OCI-LY1 (cell line): ENCODE data around the gene DAO.

ENCODE experiments used
- EZH2 ChIP-seq: fragments of 200-600 bp; sonication (generic), shearing (Covaris generic); IDR thresholded peaks from 2 replicates; pipeline ENCODE4 v1.8.0; 2017; ENCODE audit warnings: borderline replicate concordance, mixed run types, mild to moderate bottlenecking, antibody characterized with exemption, low read length, moderate library complexity, mixed read lengths
- TF ChIP-seq, protein P1 (sequence below): fragments of 200-600 bp; sonication (generic), shearing (Covaris generic); IDR thresholded peaks from 2 replicates; pipeline ENCODE4 v1.5.1; 2017; ENCODE audit warnings: mild to moderate bottlenecking, antibody characterized with exemption, low read length, moderate library complexity, mixed read lengths

DNA sequence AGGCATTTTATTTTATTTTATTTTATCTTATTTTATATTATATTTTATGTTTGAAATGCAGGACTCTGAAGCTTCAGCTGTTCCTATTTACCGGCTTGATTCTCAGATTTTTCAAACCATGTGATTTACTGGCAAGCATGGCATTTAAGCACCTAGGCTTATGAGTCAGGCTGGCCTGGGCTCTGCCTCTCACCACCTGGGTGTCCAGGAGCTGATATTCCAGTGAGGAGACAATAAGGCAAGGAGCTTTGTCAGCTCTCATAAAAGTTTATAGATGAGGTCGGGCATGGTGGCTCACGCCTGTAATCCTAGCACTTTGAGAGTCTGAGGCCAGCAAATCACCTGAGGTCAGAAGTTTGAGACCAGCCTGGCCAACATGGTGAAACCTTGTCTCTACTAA is 2.1 kb downstream of the DAO start:
- TF ChIP-seq, protein P1, sequence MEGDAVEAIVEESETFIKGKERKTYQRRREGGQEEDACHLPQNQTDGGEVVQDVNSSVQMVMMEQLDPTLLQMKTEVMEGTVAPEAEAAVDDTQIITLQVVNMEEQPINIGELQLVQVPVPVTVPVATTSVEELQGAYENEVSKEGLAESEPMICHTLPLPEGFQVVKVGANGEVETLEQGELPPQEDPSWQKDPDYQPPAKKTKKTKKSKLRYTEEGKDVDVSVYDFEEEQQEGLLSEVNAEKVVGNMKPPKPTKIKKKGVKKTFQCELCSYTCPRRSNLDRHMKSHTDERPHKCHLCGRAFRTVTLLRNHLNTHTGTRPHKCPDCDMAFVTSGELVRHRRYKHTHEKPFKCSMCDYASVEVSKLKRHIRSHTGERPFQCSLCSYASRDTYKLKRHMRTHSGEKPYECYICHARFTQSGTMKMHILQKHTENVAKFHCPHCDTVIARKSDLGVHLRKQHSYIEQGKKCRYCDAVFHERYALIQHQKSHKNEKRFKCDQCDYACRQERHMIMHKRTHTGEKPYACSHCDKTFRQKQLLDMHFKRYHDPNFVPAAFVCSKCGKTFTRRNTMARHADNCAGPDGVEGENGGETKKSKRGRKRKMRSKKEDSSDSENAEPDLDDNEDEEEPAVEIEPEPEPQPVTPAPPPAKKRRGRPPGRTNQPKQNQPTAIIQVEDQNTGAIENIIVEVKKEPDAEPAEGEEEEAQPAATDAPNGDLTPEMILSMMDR, result no peak
- TF ChIP-seq EZH2, result no peak
